ENCODE measurements around the gene TRPC4. TPM values are rescaled to one million over a fixed set of nuclear protein-coding genes. Genes with fewer than 3 reads are reported as not detected.

The TRPC4 gene
- polyA plus RNA-seq, 1 donor from 2014 or later: 8.8 TPM

DNA sequence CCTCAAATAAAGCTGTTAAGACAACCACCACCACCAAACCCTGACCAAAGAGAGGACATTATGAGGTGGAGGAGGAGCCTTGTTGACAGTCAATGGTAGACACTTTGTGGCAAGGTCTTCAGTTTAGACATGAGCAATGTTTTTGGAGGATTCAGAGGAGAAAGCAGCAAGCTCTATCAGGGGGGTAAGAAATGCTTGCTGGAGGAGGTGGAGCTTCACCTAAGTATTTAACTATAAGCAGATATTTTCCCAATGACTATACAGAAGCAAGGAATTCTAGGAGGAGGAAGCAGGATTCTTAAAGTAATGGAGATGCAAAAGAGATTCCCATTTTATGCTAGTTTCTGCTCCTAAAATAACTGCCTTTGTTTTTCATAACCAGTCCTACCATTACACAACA is 74.2 kb downstream of the TRPC4 start:
- no peak overlapping the region for H3K9ac ChIP-seq (ENCODE audit: low read length)
- no peaks in the 10 kb centered on the region for H3K36me3 ChIP-seq (ENCODE audit: insufficient read depth, low read length)
- no peaks in the 10 kb centered on the region for H3K9me2 ChIP-seq (ENCODE audit: insufficient read depth, low read length)
- no peak overlapping the region for H3K27ac ChIP-seq (ENCODE audit: low read length)
- no peaks in the 10 kb centered on the region for H3F3A ChIP-seq (ENCODE audit: insufficient read depth, low read length, poor library complexity, severe bottlenecking)
- no peaks in the 10 kb centered on the region for H3K27me3 ChIP-seq (ENCODE audit: insufficient read depth, low read depth, low read length)
- no peak for TF ChIP-seq TAF1 (IDR thresholded peaks at IDR 0.05; ENCODE audit: low read depth)
- no peak for TF ChIP-seq SMC3 (conservative IDR thresholded peaks at IDR 0.05; ENCODE audit: poor library complexity)
- TF ChIP-seq, protein P1, sequence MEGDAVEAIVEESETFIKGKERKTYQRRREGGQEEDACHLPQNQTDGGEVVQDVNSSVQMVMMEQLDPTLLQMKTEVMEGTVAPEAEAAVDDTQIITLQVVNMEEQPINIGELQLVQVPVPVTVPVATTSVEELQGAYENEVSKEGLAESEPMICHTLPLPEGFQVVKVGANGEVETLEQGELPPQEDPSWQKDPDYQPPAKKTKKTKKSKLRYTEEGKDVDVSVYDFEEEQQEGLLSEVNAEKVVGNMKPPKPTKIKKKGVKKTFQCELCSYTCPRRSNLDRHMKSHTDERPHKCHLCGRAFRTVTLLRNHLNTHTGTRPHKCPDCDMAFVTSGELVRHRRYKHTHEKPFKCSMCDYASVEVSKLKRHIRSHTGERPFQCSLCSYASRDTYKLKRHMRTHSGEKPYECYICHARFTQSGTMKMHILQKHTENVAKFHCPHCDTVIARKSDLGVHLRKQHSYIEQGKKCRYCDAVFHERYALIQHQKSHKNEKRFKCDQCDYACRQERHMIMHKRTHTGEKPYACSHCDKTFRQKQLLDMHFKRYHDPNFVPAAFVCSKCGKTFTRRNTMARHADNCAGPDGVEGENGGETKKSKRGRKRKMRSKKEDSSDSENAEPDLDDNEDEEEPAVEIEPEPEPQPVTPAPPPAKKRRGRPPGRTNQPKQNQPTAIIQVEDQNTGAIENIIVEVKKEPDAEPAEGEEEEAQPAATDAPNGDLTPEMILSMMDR (IDR thresholded peaks at IDR 0.05; ENCODE audit: poor library complexity, severe bottlenecking): no peak
- TF ChIP-seq, protein P2, sequence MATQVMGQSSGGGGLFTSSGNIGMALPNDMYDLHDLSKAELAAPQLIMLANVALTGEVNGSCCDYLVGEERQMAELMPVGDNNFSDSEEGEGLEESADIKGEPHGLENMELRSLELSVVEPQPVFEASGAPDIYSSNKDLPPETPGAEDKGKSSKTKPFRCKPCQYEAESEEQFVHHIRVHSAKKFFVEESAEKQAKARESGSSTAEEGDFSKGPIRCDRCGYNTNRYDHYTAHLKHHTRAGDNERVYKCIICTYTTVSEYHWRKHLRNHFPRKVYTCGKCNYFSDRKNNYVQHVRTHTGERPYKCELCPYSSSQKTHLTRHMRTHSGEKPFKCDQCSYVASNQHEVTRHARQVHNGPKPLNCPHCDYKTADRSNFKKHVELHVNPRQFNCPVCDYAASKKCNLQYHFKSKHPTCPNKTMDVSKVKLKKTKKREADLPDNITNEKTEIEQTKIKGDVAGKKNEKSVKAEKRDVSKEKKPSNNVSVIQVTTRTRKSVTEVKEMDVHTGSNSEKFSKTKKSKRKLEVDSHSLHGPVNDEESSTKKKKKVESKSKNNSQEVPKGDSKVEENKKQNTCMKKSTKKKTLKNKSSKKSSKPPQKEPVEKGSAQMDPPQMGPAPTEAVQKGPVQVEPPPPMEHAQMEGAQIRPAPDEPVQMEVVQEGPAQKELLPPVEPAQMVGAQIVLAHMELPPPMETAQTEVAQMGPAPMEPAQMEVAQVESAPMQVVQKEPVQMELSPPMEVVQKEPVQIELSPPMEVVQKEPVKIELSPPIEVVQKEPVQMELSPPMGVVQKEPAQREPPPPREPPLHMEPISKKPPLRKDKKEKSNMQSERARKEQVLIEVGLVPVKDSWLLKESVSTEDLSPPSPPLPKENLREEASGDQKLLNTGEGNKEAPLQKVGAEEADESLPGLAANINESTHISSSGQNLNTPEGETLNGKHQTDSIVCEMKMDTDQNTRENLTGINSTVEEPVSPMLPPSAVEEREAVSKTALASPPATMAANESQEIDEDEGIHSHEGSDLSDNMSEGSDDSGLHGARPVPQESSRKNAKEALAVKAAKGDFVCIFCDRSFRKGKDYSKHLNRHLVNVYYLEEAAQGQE (IDR thresholded peaks at IDR 0.05; ENCODE audit: borderline replicate concordance): no peak
- no peak for TF ChIP-seq EP300 (conservative IDR thresholded peaks at IDR 0.05; ENCODE audit: poor library complexity, severe bottlenecking)
- TF ChIP-seq MXI1 (conservative IDR thresholded peaks at IDR 0.05; ENCODE audit: poor library complexity, severe bottlenecking): no peak
- no peak for TF ChIP-seq EZH2 (IDR thresholded peaks at IDR 0.05; ENCODE audit: borderline replicate concordance, insufficient read depth, low read length, poor library complexity, severe bottlenecking)
- no peak for TF ChIP-seq RAD21 (conservative IDR thresholded peaks at IDR 0.05)
- no peak for TF ChIP-seq POLR2AphosphoS5 (IDR thresholded peaks at IDR 0.05)
- H4K20me1 ChIP-seq (ENCODE audit: insufficient read depth): no peaks in the 10 kb centered on the region
- H3K4me3 ChIP-seq (ENCODE audit: low read length): no peak overlapping the region
- H3K4me2 ChIP-seq (ENCODE audit: low read length): no peak overlapping the region
- no peaks in the 10 kb centered on the region for H3K79me2 ChIP-seq (replicated peaks; ENCODE audit: insufficient read depth, low read length)
- H2AFZ ChIP-seq (ENCODE audit: low read depth, low read length): no peak overlapping the region
- H3K9me3 ChIP-seq (ENCODE audit: low read length): no peaks in the 10 kb centered on the region

DNA sequence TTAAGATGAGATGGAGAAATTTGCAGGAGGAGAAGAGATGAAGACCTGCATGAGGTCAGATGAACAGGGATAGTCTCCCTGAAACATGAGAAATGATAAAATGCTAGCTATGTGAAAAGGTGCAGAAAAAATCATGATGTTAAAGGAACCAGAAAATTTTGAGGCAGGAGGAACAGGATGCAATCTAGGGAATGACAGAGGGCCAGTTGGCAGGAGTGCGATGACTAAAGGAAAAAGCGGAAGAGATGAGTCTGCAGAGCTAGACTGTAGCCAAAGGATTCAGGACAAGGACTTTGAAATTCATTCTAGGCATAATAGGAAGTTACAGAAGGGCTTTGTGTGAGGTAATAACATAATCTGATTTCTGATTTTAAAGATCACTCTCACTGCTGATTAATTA is 77.9 kb downstream of the TRPC4 start:
- no peak overlapping the region for H3K4me2 ChIP-seq (ENCODE audit: low read length)
- H3K4me3 ChIP-seq (ENCODE audit: low read length): no peak overlapping the region
- no peaks in the 10 kb centered on the region for H3K27me3 ChIP-seq (ENCODE audit: insufficient read depth, low read depth, low read length)
- no peak overlapping the region for H3K9ac ChIP-seq (ENCODE audit: low read length)
- H3K36me3 ChIP-seq (ENCODE audit: insufficient read depth, low read length): no peaks in the 10 kb centered on the region
- H3F3A ChIP-seq (ENCODE audit: insufficient read depth, low read length, poor library complexity, severe bottlenecking): no peaks in the 10 kb centered on the region
- no peak overlapping the region for H3K27ac ChIP-seq (ENCODE audit: low read length)
- no peak overlapping the region for H2AFZ ChIP-seq (ENCODE audit: low read depth, low read length)
- H4K20me1 ChIP-seq (ENCODE audit: insufficient read depth): no peaks in the 10 kb centered on the region
- H3K9me2 ChIP-seq (ENCODE audit: insufficient read depth, low read length): no peaks in the 10 kb centered on the region
- no peaks in the 10 kb centered on the region for H3K9me3 ChIP-seq (ENCODE audit: low read length)
- TF ChIP-seq, protein P1 (IDR thresholded peaks at IDR 0.05; ENCODE audit: poor library complexity, severe bottlenecking): no peak
- TF ChIP-seq MXI1 (conservative IDR thresholded peaks at IDR 0.05; ENCODE audit: poor library complexity, severe bottlenecking) (no peak), EZH2 (IDR thresholded peaks at IDR 0.05; ENCODE audit: borderline replicate concordance, insufficient read depth, low read length, poor library complexity, severe bottlenecking) (no peak), TAF1 (IDR thresholded peaks at IDR 0.05; ENCODE audit: low read depth) (no peak), POLR2AphosphoS5 (IDR thresholded peaks at IDR 0.05) (no peak), RAD21 (conservative IDR thresholded peaks at IDR 0.05) (no peak), EP300 (conservative IDR thresholded peaks at IDR 0.05; ENCODE audit: poor library complexity, severe bottlenecking) (no peak)
- TF ChIP-seq, protein P2 (IDR thresholded peaks at IDR 0.05; ENCODE audit: borderline replicate concordance): no peak
- H3K79me2 ChIP-seq (replicated peaks; ENCODE audit: insufficient read depth, low read length): no peaks in the 10 kb centered on the region
